Measurements from ENCODE around the gene LBX1.
A peak's percentile ranks its signal among the peaks of the same experiment; 100 is the strongest.
"Not testable (repeated sequence)": the region's sequence is repeated elsewhere in the genome, so short reads cannot be mapped to it uniquely, and the experiment has no call there.

Gene LBX1

DNA sequence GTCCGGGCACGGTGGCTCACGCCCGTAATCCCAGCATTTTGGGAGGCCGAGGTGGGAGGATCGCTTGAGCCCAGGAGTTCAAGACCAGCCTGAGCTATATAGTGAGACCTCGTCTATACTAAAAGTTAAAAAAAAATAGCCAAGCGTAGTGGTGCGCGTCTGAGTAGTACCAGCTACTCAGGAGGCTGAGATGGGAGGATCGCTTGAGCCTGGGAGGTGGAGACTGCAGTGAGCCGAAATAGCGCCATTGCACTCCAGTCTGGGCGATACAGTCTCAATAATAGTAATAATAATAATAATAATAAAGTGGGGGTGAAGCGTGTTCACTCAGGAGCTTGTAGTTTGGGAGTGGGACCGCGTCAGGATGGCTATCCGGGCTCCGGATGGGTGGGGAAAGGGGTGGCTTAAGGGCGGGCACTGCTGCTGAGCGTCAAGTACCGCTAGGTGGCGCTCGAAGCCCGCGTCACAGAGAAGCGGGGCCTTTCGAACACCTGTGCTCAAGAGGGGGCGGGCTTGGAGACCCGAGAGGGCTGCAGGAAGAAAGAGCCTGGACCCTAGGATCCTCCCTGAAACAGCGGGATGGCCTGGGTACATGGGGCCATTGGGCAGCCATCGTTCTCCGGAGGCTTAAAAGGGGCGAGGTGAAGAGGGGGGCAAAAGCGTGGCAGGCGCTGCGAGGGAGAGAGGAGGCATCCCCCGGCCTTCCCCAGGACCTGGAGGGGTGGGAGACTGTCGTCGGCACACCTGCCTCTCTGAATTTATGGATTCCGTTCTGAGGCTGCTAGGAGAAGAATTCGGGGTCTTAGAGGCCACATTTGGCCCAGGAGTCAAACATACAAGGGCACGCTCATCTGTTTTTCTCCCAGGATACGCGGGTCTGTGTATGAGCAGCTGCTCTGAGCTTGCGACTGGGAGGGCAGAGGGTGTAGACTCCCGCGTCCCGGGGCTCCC is 14.5 kb downstream of the LBX1 start:
- no peak for DNase-seq (ENCODE audit: low read depth)
- TF ChIP-seq, protein P1, sequence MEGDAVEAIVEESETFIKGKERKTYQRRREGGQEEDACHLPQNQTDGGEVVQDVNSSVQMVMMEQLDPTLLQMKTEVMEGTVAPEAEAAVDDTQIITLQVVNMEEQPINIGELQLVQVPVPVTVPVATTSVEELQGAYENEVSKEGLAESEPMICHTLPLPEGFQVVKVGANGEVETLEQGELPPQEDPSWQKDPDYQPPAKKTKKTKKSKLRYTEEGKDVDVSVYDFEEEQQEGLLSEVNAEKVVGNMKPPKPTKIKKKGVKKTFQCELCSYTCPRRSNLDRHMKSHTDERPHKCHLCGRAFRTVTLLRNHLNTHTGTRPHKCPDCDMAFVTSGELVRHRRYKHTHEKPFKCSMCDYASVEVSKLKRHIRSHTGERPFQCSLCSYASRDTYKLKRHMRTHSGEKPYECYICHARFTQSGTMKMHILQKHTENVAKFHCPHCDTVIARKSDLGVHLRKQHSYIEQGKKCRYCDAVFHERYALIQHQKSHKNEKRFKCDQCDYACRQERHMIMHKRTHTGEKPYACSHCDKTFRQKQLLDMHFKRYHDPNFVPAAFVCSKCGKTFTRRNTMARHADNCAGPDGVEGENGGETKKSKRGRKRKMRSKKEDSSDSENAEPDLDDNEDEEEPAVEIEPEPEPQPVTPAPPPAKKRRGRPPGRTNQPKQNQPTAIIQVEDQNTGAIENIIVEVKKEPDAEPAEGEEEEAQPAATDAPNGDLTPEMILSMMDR (IDR thresholded peaks at IDR 0.05; ENCODE audit: control insufficient read depth, insufficient read depth, low read depth, low read length, missing control alignments), result peak; percentile 90
- no peak overlapping the region for H3K4me3 ChIP-seq (ENCODE audit: control insufficient read depth, low read depth, low read length)

DNA sequence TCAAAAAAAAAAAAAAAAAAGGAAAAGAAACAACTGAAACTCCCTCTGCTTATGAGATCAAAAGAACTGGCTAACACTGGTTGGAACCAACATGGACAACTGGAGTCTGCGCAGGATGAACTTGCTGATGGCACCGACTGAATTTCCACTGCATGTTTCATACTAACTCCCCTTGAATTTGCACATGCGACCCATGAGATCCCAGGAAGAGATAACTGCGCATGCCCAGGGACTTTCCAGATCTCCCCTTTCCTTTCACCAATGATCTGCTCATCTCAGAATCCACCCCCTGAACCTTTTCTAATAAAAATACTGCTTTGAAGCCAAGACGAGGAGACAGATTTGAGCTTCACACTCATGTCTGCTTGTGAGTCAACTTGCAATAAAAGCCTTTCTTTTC is 20.7 kb downstream of the LBX1 start:
- TF ChIP-seq, protein P1 (IDR thresholded peaks at IDR 0.05; ENCODE audit: control insufficient read depth, insufficient read depth, low read depth, low read length, missing control alignments), result no peak
- H3K4me3 ChIP-seq (ENCODE audit: control insufficient read depth, low read depth, low read length), result no peak overlapping the region
- no peak for DNase-seq (ENCODE audit: low read depth)

DNA sequence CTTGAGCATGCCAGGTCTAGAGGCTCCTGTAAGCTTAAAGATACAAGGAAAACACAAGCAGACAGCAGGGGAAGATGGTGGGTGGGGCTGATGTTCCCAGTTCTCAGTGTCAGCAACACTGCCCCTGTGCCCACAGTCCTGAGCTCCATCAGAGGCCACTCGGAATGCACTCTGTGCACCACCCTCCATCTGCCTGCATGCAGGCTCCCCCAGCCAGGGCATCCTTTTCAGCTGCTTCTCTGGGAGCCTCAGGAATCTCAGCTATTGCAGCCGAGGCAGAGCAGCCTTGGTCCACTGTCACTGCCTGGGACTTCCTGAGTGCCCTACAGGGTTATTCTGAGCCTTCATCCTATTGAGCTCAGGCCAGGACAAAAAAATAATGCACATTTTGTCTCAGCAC is 22.2 kb downstream of the LBX1 start:
- DNase-seq (ENCODE audit: low read depth), result no peak
- H3K4me3 ChIP-seq (ENCODE audit: control insufficient read depth, low read depth, low read length), result no peak overlapping the region
- TF ChIP-seq, protein P1 (IDR thresholded peaks at IDR 0.05; ENCODE audit: control insufficient read depth, insufficient read depth, low read depth, low read length, missing control alignments), result no peak

DNA sequence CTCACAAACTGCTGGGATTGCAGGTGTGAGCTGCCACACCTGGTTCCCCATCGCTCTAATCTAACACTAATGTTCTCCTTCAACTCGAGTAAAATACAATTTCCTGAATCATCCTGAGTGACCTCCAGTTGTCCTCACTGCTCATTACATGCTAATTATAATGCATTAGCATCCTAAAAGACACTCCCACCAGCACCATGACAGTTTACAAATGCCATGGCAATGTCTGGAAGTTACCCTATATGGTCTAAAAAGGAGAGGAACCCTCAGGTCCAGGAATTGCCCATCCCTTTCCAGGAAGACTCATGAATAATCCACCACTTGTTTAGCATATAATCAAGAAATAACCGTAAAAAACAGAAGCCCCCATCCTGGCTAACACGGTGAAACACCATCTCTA is 26.6 kb downstream of the LBX1 start:
- H3K4me3 ChIP-seq (ENCODE audit: control insufficient read depth, low read depth, low read length); DNase-seq (ENCODE audit: low read depth): not testable (repeated sequence)

DNA sequence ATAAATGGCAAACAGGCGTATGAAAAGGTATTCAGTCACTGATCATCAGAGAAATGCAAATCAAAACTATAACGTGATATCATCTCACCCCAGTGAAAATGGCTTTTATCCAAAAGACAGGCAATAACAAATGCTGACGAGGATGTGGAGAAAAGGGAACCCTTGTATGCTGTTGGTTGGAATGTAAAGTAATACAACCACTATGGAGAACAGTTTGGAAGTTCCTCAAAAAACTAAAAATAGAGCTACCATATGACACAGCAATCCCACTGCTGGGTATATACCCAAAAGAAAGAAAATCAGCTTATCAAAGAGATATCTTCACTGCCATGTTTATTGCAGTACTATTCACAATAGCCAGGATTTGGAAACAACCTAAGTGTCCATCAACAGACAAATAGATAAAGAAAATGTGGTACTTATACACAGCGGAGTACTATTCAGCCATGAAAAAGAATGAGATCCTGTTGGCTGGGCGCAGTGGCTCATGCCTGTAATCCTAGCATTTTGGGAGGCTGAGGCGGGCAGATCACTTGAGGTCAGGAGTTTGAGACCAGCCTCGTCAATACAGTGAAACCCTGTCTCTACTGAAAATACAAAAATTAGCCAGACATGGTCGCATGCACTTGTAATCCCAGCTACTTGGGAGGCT is 30.8 kb downstream of the LBX1 start:
- H3K4me3 ChIP-seq (ENCODE audit: control insufficient read depth, low read depth, low read length); DNase-seq (ENCODE audit: low read depth): not testable (repeated sequence)

DNA sequence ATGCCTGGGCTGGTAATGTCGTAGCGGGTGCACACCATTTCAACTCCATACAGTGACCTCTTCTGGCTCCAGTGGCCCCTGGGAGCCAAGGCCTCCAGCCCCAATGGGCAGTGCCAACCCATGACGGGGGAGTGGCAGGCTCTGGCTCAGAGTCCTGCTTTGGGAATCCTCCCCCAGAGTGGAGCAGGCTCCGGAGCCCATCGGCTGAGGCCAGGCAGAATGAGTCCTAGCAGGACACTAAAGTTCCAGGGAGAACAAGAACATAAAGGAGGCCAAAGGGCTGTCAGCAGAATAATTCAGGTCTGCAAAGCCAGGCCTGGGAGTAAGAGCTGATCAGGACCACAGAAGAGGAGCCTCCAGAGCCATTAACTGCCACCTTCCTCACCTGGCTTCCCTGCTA is 33.3 kb downstream of the LBX1 start:
- TF ChIP-seq, protein P1 (IDR thresholded peaks at IDR 0.05; ENCODE audit: control insufficient read depth, insufficient read depth, low read depth, low read length, missing control alignments), result no peak
- no peak for DNase-seq (ENCODE audit: low read depth)
- no peak overlapping the region for H3K4me3 ChIP-seq (ENCODE audit: control insufficient read depth, low read depth, low read length)

DNA sequence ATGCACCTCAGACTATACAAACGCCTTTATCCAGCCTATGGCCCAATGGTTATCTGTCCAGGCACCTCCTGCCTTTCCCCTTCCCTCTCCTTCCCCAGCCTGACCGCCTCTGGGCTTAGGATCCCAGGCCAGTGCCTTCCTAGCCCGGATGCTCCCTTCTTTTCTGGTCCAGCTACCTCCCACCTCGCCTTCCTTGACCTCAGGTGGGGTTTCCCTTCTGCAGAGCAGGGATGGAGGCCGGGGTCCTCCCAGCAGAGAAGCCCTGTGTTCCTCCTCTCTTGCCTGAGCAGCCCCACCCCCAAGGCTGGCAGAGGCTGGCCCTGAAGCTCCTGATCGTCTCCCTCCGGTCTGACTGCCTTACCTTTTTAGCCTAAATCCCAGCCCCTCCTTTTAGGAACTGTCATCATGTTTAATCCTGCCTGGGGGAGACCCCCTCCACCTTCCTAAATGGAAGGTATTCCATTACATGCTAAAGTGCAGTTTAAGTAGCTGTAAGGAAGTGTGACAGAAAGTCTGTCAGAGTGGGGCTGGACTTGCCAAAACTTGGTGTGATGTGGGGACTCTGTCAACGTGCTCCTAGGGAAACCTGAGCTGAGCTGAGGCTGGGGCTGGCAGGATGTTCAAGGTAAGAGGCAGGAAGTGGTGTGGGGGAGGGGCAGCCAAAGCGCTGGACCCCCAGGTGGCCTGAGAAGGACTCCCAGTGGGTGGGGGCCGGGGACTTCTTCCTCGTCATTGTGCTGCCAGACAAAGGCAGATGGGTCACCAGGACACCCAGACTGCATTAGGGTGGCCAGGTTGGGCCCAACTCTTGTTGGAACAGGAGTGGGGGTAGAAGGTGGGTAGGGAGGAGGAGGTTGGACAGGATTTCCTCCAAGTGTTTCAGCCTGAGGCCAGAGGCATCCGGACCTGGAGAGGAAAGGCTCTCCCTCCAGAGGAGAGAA is 39.5 kb downstream of the LBX1 start:
- H3K4me3 ChIP-seq (ENCODE audit: control insufficient read depth, low read depth, low read length), result no peak overlapping the region
- no peak for DNase-seq (ENCODE audit: low read depth)
- TF ChIP-seq, protein P1 (IDR thresholded peaks at IDR 0.05; ENCODE audit: control insufficient read depth, insufficient read depth, low read depth, low read length, missing control alignments), result no peak

Data from AG09309 (cell line).